Liver (tissue), 9 donors: ENCODE results near the gene LNX1. TPM values are rescaled to one million over a fixed set of nuclear protein-coding genes. Genes with fewer than 3 reads are reported as not detected.

Experiments
- DNase-seq: peaks from one replicate; pipeline ENCODE4 v3.0.0-alpha.2; 2017; ENCODE audit warnings: low spot score
- H3K27ac ChIP-seq, 2 donors: one replicate each; pipeline ENCODE4 v1.7.0; 2013; ENCODE audit warnings: inconsistent platforms in 2 of 2, low read length in 2 of 2, control low read depth in 1 of 2, low read depth in 1 of 2, mild to moderate bottlenecking in 1 of 2
- H3K27me3 ChIP-seq, 4 donors: one replicate each; pipeline versions ENCODE4 v1.6.1 to v1.7.0; 2013; ENCODE audit warnings: low read length in 3 of 4, inconsistent platforms in 1 of 4, mild to moderate bottlenecking in 1 of 4, moderate library complexity in 1 of 4; ENCODE audit not compliant: control insufficient read depth in 4 of 4, insufficient read depth in 4 of 4
- H3K36me3 ChIP-seq, 4 donors: one replicate each; pipeline versions ENCODE4 v1.6.1 to v1.7.0; 2013; ENCODE audit warnings: low read length in 3 of 4, mild to moderate bottlenecking in 3 of 4, low read depth in 1 of 4, moderate library complexity in 1 of 4; ENCODE audit not compliant: control insufficient read depth in 4 of 4, insufficient read depth in 3 of 4
- H3K4me1 ChIP-seq, 4 donors: one replicate each; pipeline versions ENCODE4 v1.6.1 to v1.7.0; 2013; ENCODE audit warnings: low read length in 3 of 4, mild to moderate bottlenecking in 3 of 4, moderate library complexity in 1 of 4; ENCODE audit not compliant: control insufficient read depth in 4 of 4, insufficient read depth in 4 of 4
- H3K4me3 ChIP-seq, 3 donors: one replicate each; pipeline versions ENCODE4 v1.6.1 to v1.7.0; 2013; ENCODE audit warnings: low read length in 3 of 3, control low read depth in 1 of 3, low read depth in 1 of 3, mild to moderate bottlenecking in 1 of 3
- H3K9ac ChIP-seq, 2 donors: one replicate each; pipeline ENCODE4 v1.7.0; 2013; ENCODE audit warnings: low read length in 2 of 2, mild to moderate bottlenecking in 2 of 2, moderate library complexity in 2 of 2, control low read depth in 1 of 2, low read depth in 1 of 2
- H3K9me3 ChIP-seq, 4 donors: one replicate each; pipeline versions ENCODE4 v1.6.1 to v1.7.0; 2013; ENCODE audit warnings: low read length in 3 of 4; ENCODE audit not compliant: control insufficient read depth in 4 of 4
- EGR1 ChIP-seq, 2 donors: IDR thresholded peaks; 2 replicates each; pipeline ENCODE4 v1.6.1; 2016 to 2018; ENCODE audit warnings: antibody characterized with exemption in 2 of 2, low read depth in 2 of 2
- FOXA1 ChIP-seq: IDR thresholded peaks from 2 replicates; pipeline ENCODE4 v1.6.1; 2016; ENCODE audit warnings: antibody characterized with exemption
- FOXA2 ChIP-seq: IDR thresholded peaks from 2 replicates; pipeline ENCODE4 v1.6.1; 2016; ENCODE audit warnings: antibody characterized with exemption
- GABPA ChIP-seq, 2 donors: IDR thresholded peaks in 1 of 2; conservative IDR thresholded peaks in 1 of 2; 2 replicates each; pipeline ENCODE4 v1.6.1; 2016; ENCODE audit warnings: antibody characterized with exemption in 2 of 2, mild to moderate bottlenecking in 1 of 2, moderate library complexity in 1 of 2
- HNF4A ChIP-seq, 2 donors: conservative IDR thresholded peaks; 2 replicates each; pipeline ENCODE4 v1.6.1; 2016; ENCODE audit warnings: antibody characterized with exemption in 2 of 2, mild to moderate bottlenecking in 2 of 2
- HNF4G ChIP-seq: IDR thresholded peaks from 2 replicates; pipeline ENCODE4 v1.6.1; 2016; ENCODE audit warnings: antibody characterized with exemption
- JUND ChIP-seq, 2 donors: IDR thresholded peaks; 2 replicates each; pipeline ENCODE4 v1.6.1; 2016; ENCODE audit warnings: antibody characterized with exemption in 2 of 2
- NR2F2 ChIP-seq: IDR thresholded peaks from 2 replicates; pipeline ENCODE4 v1.6.1; 2016; ENCODE audit warnings: antibody characterized with exemption
- RAD21 ChIP-seq, 2 donors: IDR thresholded peaks; 2 replicates each; pipeline ENCODE4 v1.6.1; 2016; ENCODE audit warnings: antibody characterized with exemption in 2 of 2, mild to moderate bottlenecking in 2 of 2
- RXRA ChIP-seq, 2 donors: IDR thresholded peaks; 2 replicates each; pipeline ENCODE4 v1.6.1; 2017 to 2018; ENCODE audit warnings: antibody characterized with exemption in 2 of 2, mild to moderate bottlenecking in 1 of 2
- SP1 ChIP-seq: IDR thresholded peaks from 2 replicates; pipeline ENCODE4 v1.6.1; 2018; ENCODE audit warnings: antibody characterized with exemption, mild to moderate bottlenecking
- TAF1 ChIP-seq: conservative IDR thresholded peaks from 2 replicates; pipeline ENCODE4 v1.6.1; 2016; ENCODE audit warnings: antibody characterized with exemption, mild to moderate bottlenecking
- YY1 ChIP-seq: IDR thresholded peaks from 2 replicates; pipeline ENCODE4 v1.6.1; 2016; ENCODE audit warnings: antibody characterized with exemption, mild to moderate bottlenecking
- ZBTB33 ChIP-seq: IDR thresholded peaks from 2 replicates; pipeline ENCODE4 v1.6.1; 2016; ENCODE audit warnings: antibody characterized with exemption
- WGBS: extraction: QIAGEN DNeasy Blood & Tissue Kit; methylation state at CpG from one replicate; pipeline ENCODE4 v1.1.7; 2013; 5-methylcytosine and 5-hydroxymethylcytosine counted together
- polyA plus RNA-seq, 2 donors: library from polyadenylated mRNA; stranded (reverse) in 1 of 2; unstranded in 1 of 2; fragments of 200-250 nt in 1 of 2; fragments of >200 nt in 1 of 2; fragmentation: Nextera tagmentation in 1 of 2; extraction: Ambion mirVana in 1 of 2; gene quantifications; one replicate each; pipeline versions ENCODE4 v1.2.1 to v1.2.3, GENCODE V29; 2013 to 2015
- total RNA-seq, 2 donors: library from RNA; depleted of rRNA; stranded (reverse); fragments of >200 nt; gene quantifications; one replicate each; pipeline ENCODE4 v1.2.3, GENCODE V29; 2014
- TF ChIP-seq, protein P1 (sequence below): fragments of 150-350 bp; IDR thresholded peaks from 2 replicates; pipeline ENCODE4 v1.5.1; 2017; ENCODE audit warnings: improper control_type of control experiment, low read depth, low read length; ENCODE audit not compliant: missing input control
- TF ChIP-seq, protein P2 (sequence below): IDR thresholded peaks from 2 replicates; pipeline ENCODE4 v1.6.1; 2016; ENCODE audit warnings: antibody characterized with exemption
- TF ChIP-seq, protein P3 (sequence below): IDR thresholded peaks from 2 replicates; pipeline ENCODE4 v1.6.1; 2016; ENCODE audit warnings: antibody characterized with exemption
- TF ChIP-seq, protein P4 (sequence below): IDR thresholded peaks from 2 replicates; pipeline ENCODE4 v1.6.1; 2016; ENCODE audit warnings: antibody characterized with exemption, mild to moderate bottlenecking
- donor health status: healthy.
- donor health status: healthy.
- donor health status: healthy.
- donor health status: healthy.
- donor health status: healthy.

LNX1 gene
- total and polyA plus RNA-seq, 4 donors = 1.5 to 3.4 (median 2.3) TPM

DNA sequence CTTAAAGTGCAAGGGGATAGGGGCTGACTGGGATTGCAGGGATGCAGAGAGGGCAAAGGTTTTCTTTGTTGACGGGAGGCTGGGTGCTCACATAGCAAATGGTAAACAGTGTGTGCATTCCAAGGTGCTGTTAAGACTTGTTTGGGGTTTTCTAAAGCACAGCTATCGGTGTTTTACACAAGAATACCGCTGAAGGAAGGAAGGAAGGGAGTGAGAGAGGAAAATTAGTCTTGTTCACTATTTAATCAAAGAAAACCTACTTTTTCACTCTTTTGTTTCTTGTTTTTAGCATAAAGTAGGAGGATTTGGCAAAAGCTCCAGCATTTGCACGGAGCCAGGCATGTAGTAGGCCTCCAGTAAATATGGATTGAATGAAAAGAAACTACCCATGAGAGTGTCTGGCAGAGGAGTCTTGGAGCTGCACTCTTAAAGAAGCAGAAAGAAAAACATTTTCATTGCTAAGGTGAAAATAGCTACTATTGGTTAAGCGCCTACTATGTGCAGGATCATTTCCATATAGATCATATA, 114.2 kb downstream of the LNX1 start:
- WGBS = 80% methylated on average over 5 of the region's 5 CpGs
- no peaks in the 10 kb centered on the region for H3K27me3 ChIP-seq
- DNase-seq = no peak
- TF ChIP-seq HNF4A (conservative IDR thresholded peaks at IDR 0.05) (no peak), RAD21 (IDR thresholded peaks at IDR 0.05) (no peak), JUND (IDR thresholded peaks at IDR 0.05) (no peak), RXRA (IDR thresholded peaks at IDR 0.05) (no peak), NR2F2 (no peak), ZBTB33 (no peak), EGR1 (IDR thresholded peaks at IDR 0.05; ENCODE audit: low read depth in 2 of 2) (no peak), HNF4G (no peak), FOXA1 (no peak), FOXA2 (no peak), TAF1 (no peak), YY1 (no peak), SP1 (no peak), GABPA (IDR thresholded peaks at IDR 0.05 in 1 of 2, conservative IDR thresholded peaks at IDR 0.05 in 1 of 2) (no peak)
- TF ChIP-seq, protein P1, sequence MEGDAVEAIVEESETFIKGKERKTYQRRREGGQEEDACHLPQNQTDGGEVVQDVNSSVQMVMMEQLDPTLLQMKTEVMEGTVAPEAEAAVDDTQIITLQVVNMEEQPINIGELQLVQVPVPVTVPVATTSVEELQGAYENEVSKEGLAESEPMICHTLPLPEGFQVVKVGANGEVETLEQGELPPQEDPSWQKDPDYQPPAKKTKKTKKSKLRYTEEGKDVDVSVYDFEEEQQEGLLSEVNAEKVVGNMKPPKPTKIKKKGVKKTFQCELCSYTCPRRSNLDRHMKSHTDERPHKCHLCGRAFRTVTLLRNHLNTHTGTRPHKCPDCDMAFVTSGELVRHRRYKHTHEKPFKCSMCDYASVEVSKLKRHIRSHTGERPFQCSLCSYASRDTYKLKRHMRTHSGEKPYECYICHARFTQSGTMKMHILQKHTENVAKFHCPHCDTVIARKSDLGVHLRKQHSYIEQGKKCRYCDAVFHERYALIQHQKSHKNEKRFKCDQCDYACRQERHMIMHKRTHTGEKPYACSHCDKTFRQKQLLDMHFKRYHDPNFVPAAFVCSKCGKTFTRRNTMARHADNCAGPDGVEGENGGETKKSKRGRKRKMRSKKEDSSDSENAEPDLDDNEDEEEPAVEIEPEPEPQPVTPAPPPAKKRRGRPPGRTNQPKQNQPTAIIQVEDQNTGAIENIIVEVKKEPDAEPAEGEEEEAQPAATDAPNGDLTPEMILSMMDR = no peak
- TF ChIP-seq, protein P2, sequence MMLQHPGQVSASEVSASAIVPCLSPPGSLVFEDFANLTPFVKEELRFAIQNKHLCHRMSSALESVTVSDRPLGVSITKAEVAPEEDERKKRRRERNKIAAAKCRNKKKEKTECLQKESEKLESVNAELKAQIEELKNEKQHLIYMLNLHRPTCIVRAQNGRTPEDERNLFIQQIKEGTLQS = no peak
- TF ChIP-seq, protein P3, sequence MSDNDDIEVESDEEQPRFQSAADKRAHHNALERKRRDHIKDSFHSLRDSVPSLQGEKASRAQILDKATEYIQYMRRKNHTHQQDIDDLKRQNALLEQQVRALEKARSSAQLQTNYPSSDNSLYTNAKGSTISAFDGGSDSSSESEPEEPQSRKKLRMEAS = no peak
- TF ChIP-seq, protein P4, sequence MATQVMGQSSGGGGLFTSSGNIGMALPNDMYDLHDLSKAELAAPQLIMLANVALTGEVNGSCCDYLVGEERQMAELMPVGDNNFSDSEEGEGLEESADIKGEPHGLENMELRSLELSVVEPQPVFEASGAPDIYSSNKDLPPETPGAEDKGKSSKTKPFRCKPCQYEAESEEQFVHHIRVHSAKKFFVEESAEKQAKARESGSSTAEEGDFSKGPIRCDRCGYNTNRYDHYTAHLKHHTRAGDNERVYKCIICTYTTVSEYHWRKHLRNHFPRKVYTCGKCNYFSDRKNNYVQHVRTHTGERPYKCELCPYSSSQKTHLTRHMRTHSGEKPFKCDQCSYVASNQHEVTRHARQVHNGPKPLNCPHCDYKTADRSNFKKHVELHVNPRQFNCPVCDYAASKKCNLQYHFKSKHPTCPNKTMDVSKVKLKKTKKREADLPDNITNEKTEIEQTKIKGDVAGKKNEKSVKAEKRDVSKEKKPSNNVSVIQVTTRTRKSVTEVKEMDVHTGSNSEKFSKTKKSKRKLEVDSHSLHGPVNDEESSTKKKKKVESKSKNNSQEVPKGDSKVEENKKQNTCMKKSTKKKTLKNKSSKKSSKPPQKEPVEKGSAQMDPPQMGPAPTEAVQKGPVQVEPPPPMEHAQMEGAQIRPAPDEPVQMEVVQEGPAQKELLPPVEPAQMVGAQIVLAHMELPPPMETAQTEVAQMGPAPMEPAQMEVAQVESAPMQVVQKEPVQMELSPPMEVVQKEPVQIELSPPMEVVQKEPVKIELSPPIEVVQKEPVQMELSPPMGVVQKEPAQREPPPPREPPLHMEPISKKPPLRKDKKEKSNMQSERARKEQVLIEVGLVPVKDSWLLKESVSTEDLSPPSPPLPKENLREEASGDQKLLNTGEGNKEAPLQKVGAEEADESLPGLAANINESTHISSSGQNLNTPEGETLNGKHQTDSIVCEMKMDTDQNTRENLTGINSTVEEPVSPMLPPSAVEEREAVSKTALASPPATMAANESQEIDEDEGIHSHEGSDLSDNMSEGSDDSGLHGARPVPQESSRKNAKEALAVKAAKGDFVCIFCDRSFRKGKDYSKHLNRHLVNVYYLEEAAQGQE = no peak
- H3K4me1 ChIP-seq = no peaks in the 10 kb centered on the region
- H3K4me3 ChIP-seq = no peak overlapping the region
- no peak overlapping the region for H3K27ac ChIP-seq
- no peak overlapping the region for H3K9ac ChIP-seq
- no peaks in the 10 kb centered on the region for H3K9me3 ChIP-seq
- H3K36me3 ChIP-seq = peaks cover 0 to 23% (median 11%) of the 10 kb centered on the region in 4 donors
